HG03575 (cell line): ENCODE data around the gene CXCL14.
"Not testable (repeated sequence)": the region's sequence is repeated elsewhere in the genome, so short reads cannot be mapped to it uniquely, and the experiment has no call there.

Source experiments
- ATAC-seq: cut with Tn5 transposase; IDR thresholded peaks from one replicate; pipeline ENCODE4 v1.9.1; 2021; ENCODE audit not compliant: unreplicated experiment, insufficient number of reproducible peaks, low FRiP score; ENCODE audit errors: extremely low read depth

The CXCL14 gene

DNA sequence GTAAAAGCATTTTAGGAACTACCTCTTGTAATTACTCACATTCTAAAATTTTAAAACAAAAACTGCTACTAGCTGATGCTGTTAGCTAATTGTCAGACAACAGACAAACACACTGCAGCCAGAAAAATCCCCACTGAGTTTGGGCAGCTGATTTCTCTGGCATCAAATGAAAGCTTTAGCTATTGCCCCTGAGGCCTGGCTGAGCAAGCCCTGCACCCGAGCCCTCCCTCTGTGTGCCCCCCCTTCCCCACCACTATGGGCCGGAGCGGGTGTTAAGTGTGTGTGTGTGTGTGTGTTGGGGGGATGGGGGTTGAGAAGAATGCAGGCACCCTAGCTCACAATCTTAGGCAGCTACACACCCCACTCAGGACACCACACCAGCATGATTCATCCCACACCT lies 45.5 kb downstream of the CXCL14 start:
- no peak for ATAC-seq

DNA sequence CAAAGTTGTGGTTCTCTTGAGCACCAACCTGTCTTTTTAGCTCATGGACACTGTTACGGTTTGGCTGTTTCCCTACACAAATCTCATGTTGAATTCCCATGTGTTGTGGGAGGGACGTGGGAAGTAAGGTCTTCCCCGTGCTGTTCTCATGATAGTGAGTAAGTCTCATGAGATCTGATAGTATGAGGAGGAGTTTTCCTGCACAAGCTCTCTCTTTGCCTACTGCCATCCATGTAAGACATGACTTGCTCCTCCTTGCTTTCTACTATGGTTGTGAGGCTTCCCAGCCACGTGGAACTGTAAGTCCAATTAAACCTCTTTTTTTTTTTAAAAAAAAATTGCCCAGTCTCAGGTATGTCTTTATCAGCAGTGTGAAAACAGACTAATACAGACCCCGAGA lies 49.2 kb downstream of the CXCL14 start:
- not testable (repeated sequence) for ATAC-seq

DNA sequence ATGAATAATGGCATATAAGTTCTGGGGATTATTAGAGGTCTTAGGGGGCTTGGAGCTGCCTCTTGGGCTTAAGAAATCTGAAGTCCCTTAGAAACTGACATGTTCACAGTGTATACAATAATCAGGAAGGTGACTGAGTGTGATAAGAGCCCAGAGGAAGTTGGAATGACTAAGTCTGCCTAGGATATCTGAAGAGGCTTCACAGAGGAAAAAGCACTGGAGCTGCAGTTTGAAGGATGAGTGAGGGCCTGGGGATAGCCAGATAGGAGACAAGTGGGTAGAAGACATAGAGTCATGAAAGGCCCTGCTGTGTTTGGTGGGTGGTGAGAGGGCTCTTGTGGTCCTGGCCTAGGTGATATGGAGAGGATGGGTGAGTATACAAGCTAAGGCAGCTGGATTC lies 51.9 kb downstream of the CXCL14 start:
- ATAC-seq, result no peak

DNA sequence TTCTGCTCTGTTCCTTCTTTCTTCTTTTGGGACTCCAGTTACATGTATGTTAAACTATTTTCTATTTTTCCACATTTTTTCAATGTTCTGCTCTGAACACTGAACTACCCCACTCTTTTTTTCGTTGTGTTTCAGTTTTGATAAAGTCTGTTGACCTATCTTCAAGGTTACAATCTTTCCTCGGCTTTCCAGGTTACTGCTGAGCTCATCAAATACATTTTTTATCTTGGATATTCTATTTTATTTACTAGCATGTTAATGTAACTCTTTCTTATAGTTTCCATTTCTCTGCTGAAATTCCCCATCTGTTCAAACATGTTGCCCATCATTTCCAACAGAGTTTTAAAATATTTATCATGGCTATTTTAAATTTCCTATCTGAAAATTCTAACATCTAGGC lies 56.8 kb downstream of the CXCL14 start:
- no peak for ATAC-seq
